HepG2 (cell line): ENCODE measurements around the gene LRP1-AS. TPM values are rescaled to one million over a fixed set of nuclear protein-coding genes. Genes with fewer than 3 reads are reported as not detected.

Experiments
- CC2D1A ChIP-seq: sonication (generic); formaldehyde crosslinking; IDR thresholded peaks from 2 replicates; pipeline ENCODE4 v1.8.1; 2023; ENCODE audit warnings: mild to moderate bottlenecking, missing genetic modification reagents
- HMG20A ChIP-seq: IDR thresholded peaks from 2 replicates; pipeline ENCODE4 v1.6.1; 2016; ENCODE audit warnings: borderline replicate concordance
- HNRNPUL1 ChIP-seq: fragments of 200-400 bp; formaldehyde crosslinking; IDR thresholded peaks from 2 replicates; pipeline ENCODE4 v1.6.1; 2017; ENCODE audit warnings: low read depth, mild to moderate bottlenecking, low read length, moderate library complexity
- JUNB ChIP-seq: sonication (generic); formaldehyde crosslinking; IDR thresholded peaks from 2 replicates; pipeline ENCODE4 v1.8.0; 2022; ENCODE audit warnings: missing genetic modification reagents, mild to moderate bottlenecking, borderline replicate concordance
- LBX2 ChIP-seq: sonication (generic); formaldehyde crosslinking; IDR thresholded peaks from 2 replicates; pipeline ENCODE4 v1.5.0; 2020; ENCODE audit warnings: missing genetic modification reagents, mild to moderate bottlenecking, borderline replicate concordance
- NFYC ChIP-seq: IDR thresholded peaks from 2 replicates; pipeline ENCODE4 v1.6.1; 2016; ENCODE audit warnings: missing genetic modification reagents, missing compliant biosample characterization
- RAD21 ChIP-seq: fragments of 450-650 bp; formaldehyde crosslinking; IDR thresholded peaks from 2 replicates; pipeline ENCODE4 v1.5.0; 2020; ENCODE audit warnings: mild to moderate bottlenecking
- RORA ChIP-seq: sonication (generic); formaldehyde crosslinking; IDR thresholded peaks from 2 replicates; pipeline ENCODE4 v1.5.0; 2020; ENCODE audit warnings: mild to moderate bottlenecking, missing genetic modification reagents, moderate library complexity
- STAG1 ChIP-seq: sonication (generic); formaldehyde crosslinking; IDR thresholded peaks from 2 replicates; pipeline ENCODE4 v1.4.0; 2020; ENCODE audit warnings: missing genetic modification reagents
- TEAD3 ChIP-seq: optimal IDR thresholded peaks from 2 replicates; pipeline ENCODE3; 2016; ENCODE audit warnings: borderline replicate concordance
- TGIF2 ChIP-seq: IDR thresholded peaks from 2 replicates; pipeline ENCODE4 v1.6.1; 2016; ENCODE audit warnings: control low read depth, missing compliant biosample characterization
- THYN1 ChIP-seq: sonication (generic); formaldehyde crosslinking; IDR thresholded peaks from 2 replicates; pipeline ENCODE4 v1.8.1; 2023; ENCODE audit warnings: low read depth, mild to moderate bottlenecking, moderate library complexity, missing genetic modification reagents, borderline replicate concordance
- XRCC5 ChIP-seq: fragments of 200-400 bp; formaldehyde crosslinking; optimal IDR thresholded peaks from 2 replicates; pipeline ENCODE3; 2017; ENCODE audit warnings: mild to moderate bottlenecking, low read length
- ZBTB7A ChIP-seq: sonication (generic); formaldehyde crosslinking; IDR thresholded peaks from 2 replicates; pipeline ENCODE4 v1.8.0; 2022; ENCODE audit warnings: mild to moderate bottlenecking, missing genetic modification reagents
- ZFX ChIP-seq: sonication (generic); formaldehyde crosslinking; IDR thresholded peaks from 2 replicates; pipeline ENCODE4 v1.4.0; 2020; ENCODE audit warnings: mild to moderate bottlenecking, low read depth, missing genetic modification reagents, moderate library complexity
- ZNF292 ChIP-seq: sonication (generic); formaldehyde crosslinking; IDR thresholded peaks from 2 replicates; pipeline ENCODE4 v1.8.1; 2022; ENCODE audit warnings: mild to moderate bottlenecking, low read depth, missing genetic modification reagents, borderline replicate concordance
- ZNF501 ChIP-seq: sonication (generic); formaldehyde crosslinking; IDR thresholded peaks from 2 replicates; pipeline ENCODE4 v1.5.1; 2020; ENCODE audit warnings: mild to moderate bottlenecking, moderate library complexity, missing genetic modification reagents
- ZNF577 ChIP-seq: sonication (generic); formaldehyde crosslinking; IDR thresholded peaks from 2 replicates; pipeline ENCODE4 v1.4.0; 2020; ENCODE audit warnings: mild to moderate bottlenecking, low read depth, missing genetic modification reagents, borderline replicate concordance
- ZNF792 ChIP-seq: IDR thresholded peaks from 2 replicates; pipeline ENCODE4 v1.6.1; 2016
- ZNF839 ChIP-seq: sonication (generic); formaldehyde crosslinking; IDR thresholded peaks from 2 replicates; pipeline ENCODE4 v1.4.0; 2020; ENCODE audit warnings: missing genetic modification reagents, mild to moderate bottlenecking, borderline replicate concordance
- polyA plus RNA-seq, 8 experiments: library from polyadenylated mRNA; depleted of rRNA in 3 of 8; stranded (reverse) in 7 of 8; unstranded in 1 of 8; fragments of >200 nt; fragmentation: Illumina TruSeq in 4 of 8; extraction: Trizol in 4 of 8; gene quantifications; 2 replicates each; pipeline versions ENCODE4 v1.2.1 to v1.2.3, GENCODE V29; 2011 to 2016; ENCODE audit warnings: low read depth in 4 of 8, missing spikeins in 1 of 8, mixed read lengths in 1 of 8; ENCODE audit not compliant: insufficient read depth in 1 of 8
- total RNA-seq, 5 experiments: library from RNA; depleted of rRNA; stranded (reverse); fragments of >200 nt; fragmentation: Illumina TruSeq; extraction: Trizol; gene quantifications; 2 replicates each; pipeline ENCODE4 v1.2.3, GENCODE V29; 2016; ENCODE audit warnings: low read depth in 1 of 5
- TF ChIP-seq, protein P1 (sequence below): sonication (generic); formaldehyde crosslinking; IDR thresholded peaks from 2 replicates; pipeline ENCODE4 v1.5.0; 2020; ENCODE audit warnings: mild to moderate bottlenecking, missing genetic modification reagents, moderate library complexity
- TF ChIP-seq, protein P2 (sequence below): IDR thresholded peaks from 2 replicates; pipeline ENCODE4 v1.6.1; 2018; ENCODE audit warnings: missing genetic modification reagents, mild to moderate bottlenecking, missing compliant biosample characterization
- TF ChIP-seq, protein P3 (sequence below), 2 experiments: sonication (generic) in 1 of 2; formaldehyde crosslinking in 1 of 2; IDR thresholded peaks; 2 replicates each; pipeline versions ENCODE4 v1.4.0 to v1.6.1; 2018 to 2020; ENCODE audit warnings: missing genetic modification reagents in 2 of 2, borderline replicate concordance in 1 of 2, low read depth in 1 of 2, mild to moderate bottlenecking in 1 of 2, missing biosample characterization in 1 of 2
- TF ChIP-seq, protein P4 (sequence below): sonication (generic); formaldehyde crosslinking; IDR thresholded peaks from 2 replicates; pipeline ENCODE4 v1.8.0; 2022; ENCODE audit warnings: missing genetic modification reagents, mild to moderate bottlenecking, borderline replicate concordance

The LRP1-AS gene
- total and polyA plus RNA-seq, 2 of the 13 experiments (the other 11 are each of a cell fraction or from before 2014, with no cell fraction given): 0.20 TPM; not detected in 1

DNA sequence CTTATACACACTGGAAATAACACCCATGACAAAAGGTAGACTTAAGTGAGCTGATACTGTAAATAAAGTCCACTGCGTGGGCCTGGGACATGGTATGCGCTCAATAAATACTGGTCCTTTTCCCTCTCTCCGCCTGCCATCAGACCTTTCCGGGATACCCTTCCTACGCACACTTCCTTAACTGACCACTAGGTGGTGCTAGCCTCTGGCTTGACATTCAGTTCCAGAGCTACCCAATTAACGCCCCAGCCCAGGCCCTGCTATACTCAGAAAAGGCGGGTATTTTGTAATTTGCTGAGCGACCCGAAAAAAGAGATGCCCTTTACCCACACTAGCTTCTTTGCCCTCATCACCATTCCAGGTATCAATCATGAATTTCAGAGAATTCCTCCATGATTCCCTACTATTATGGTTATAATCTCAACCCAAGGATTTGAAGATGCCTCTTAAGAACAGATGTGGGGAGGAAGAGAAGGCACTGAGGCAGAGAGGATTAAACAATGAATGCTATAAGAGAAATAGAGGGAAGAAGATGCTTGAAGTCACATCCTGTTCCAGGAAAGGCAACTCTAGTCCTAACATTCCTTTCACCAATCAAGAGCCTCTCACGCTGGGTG is 23.1 kb downstream of the LRP1-AS start (continued):
- TF ChIP-seq, protein P1, sequence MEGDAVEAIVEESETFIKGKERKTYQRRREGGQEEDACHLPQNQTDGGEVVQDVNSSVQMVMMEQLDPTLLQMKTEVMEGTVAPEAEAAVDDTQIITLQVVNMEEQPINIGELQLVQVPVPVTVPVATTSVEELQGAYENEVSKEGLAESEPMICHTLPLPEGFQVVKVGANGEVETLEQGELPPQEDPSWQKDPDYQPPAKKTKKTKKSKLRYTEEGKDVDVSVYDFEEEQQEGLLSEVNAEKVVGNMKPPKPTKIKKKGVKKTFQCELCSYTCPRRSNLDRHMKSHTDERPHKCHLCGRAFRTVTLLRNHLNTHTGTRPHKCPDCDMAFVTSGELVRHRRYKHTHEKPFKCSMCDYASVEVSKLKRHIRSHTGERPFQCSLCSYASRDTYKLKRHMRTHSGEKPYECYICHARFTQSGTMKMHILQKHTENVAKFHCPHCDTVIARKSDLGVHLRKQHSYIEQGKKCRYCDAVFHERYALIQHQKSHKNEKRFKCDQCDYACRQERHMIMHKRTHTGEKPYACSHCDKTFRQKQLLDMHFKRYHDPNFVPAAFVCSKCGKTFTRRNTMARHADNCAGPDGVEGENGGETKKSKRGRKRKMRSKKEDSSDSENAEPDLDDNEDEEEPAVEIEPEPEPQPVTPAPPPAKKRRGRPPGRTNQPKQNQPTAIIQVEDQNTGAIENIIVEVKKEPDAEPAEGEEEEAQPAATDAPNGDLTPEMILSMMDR (CRISPR knock-in tag): peak; percentile 91
- TF ChIP-seq TGIF2 (CRISPR knock-in tag) (no peak), HMG20A (no peak), RAD21 (CRISPR knock-in tag) (peak; percentile 90), HNRNPUL1 (no peak), LBX2 (CRISPR knock-in tag) (no peak), ZBTB7A (CRISPR knock-in tag) (no peak), RORA (CRISPR knock-in tag) (no peak), ZNF577 (CRISPR knock-in tag) (no peak), ZFX (CRISPR knock-in tag) (peak; percentile 32; the same call in 1 of the 2 replicates), TEAD3 (CRISPR knock-in tag) (no peak), ZNF839 (CRISPR knock-in tag) (no peak), XRCC5 (peak; percentile 54), ZNF292 (no peak), ZNF792 (CRISPR knock-in tag) (no peak), CC2D1A (CRISPR knock-in tag) (no peak), THYN1 (CRISPR knock-in tag) (no peak), ZNF501 (CRISPR knock-in tag) (no peak), JUNB (CRISPR knock-in tag) (no peak), STAG1 (CRISPR knock-in tag) (peak; percentile 92), NFYC (no peak)
- TF ChIP-seq, protein P2, sequence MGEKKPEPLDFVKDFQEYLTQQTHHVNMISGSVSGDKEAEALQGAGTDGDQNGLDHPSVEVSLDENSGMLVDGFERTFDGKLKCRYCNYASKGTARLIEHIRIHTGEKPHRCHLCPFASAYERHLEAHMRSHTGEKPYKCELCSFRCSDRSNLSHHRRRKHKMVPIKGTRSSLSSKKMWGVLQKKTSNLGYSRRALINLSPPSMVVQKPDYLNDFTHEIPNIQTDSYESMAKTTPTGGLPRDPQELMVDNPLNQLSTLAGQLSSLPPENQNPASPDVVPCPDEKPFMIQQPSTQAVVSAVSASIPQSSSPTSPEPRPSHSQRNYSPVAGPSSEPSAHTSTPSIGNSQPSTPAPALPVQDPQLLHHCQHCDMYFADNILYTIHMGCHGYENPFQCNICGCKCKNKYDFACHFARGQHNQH (CRISPR knock-in tag): no peak
- TF ChIP-seq, protein P3, sequence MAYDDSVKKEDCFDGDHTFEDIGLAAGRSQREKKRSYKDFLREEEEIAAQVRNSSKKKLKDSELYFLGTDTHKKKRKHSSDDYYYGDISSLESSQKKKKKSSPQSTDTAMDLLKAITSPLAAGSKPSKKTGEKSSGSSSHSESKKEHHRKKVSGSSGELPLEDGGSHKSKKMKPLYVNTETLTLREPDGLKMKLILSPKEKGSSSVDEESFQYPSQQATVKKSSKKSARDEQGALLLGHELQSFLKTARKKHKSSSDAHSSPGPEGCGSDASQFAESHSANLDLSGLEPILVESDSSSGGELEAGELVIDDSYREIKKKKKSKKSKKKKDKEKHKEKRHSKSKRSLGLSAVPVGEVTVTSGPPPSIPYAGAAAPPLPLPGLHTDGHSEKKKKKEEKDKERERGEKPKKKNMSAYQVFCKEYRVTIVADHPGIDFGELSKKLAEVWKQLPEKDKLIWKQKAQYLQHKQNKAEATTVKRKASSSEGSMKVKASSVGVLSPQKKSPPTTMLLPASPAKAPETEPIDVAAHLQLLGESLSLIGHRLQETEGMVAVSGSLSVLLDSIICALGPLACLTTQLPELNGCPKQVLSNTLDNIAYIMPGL (CRISPR knock-in tag; IDR thresholded peaks at IDR 0.05; ENCODE audit: borderline replicate concordance in 1 of 2, low read depth in 1 of 2): no peak
- TF ChIP-seq, protein P4, sequence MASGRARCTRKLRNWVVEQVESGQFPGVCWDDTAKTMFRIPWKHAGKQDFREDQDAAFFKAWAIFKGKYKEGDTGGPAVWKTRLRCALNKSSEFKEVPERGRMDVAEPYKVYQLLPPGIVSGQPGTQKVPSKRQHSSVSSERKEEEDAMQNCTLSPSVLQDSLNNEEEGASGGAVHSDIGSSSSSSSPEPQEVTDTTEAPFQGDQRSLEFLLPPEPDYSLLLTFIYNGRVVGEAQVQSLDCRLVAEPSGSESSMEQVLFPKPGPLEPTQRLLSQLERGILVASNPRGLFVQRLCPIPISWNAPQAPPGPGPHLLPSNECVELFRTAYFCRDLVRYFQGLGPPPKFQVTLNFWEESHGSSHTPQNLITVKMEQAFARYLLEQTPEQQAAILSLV (CRISPR knock-in tag): no peak
